Measurements from ENCODE around the gene C22orf39.

Gene C22orf39

DNA sequence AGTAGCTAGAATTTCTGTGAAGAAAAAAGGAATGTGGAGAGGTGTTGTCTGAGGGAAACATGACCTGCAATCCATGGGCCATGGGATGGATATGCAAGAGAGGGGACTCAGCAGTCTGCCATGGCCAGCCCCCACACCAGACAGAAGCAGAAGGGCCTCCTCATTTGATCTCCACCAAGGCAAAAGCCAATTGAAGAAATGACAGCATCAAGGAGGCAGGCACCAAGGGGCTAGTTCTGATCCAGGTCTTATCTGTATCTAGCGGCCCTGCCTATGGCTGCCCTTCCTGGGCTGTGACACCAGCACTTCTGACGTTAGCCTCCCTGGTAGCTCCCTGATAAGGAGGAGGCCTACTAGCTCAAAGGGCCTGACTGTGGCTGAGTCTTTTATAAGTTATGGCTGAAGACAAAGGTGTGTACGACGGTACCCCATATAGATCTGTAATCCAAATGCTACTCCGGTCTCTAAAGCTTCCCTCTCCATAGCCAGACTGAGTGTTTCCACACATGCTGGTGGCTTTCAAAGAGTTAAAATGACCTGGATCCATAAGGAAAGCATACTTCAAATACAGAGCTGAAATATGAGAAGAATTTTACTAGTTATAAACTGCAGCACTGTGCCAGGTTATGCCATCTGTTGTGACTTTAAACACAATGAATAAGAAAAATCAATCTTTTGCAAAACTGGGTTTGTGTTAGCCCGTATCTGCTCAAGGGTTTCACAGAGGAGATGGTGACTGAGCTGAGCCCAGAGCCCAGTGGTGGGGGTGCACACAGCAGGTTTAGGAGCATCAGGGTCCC is 50.4 kb downstream of the C22orf39 start:
- no peak for DNase-seq

DNA sequence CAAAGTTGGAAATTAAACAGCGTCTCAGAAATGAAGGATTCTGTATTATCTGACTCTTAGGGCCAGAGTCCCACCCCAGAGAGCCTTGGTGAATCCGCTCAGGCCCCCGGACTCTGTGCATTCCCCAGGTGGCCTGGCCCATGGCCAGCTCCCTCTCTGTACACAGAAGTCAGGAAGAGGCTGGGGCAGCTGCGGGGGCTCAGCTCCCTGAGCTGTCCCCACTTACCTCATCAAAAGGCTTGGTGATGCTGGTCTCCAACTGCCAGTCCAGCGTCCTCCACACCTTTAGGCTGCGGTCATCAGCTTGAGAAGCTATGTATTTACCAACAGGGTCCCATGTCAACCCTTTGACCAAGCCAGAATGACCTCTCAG is 51.0 kb downstream of the C22orf39 start:
- DNase-seq, result no peak

DNA sequence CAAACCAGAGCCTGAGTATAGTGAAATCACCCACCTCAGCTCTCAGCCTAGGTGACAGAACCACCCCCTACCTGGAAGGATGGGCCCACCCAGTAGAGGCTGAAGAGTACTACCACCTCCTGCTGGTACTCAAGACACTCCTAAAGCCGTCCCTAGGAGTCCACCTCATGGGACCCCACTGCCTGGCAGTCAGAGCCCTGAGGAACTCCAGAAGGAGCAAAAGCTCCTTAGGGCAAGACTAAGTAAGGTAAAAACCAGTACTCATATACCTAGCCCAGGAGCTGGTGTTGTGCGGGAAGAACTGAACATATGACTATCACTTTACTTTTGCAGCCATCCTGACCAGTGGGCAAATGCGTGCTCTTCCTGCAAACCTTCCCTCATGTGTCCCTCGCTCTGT is 52.2 kb downstream of the C22orf39 start:
- no peak for DNase-seq

- DNase-seq, result no peak
These were observed 53.0 kb downstream of the C22orf39 start for GRCh38 chr22:19394274-19395050.

DNA sequence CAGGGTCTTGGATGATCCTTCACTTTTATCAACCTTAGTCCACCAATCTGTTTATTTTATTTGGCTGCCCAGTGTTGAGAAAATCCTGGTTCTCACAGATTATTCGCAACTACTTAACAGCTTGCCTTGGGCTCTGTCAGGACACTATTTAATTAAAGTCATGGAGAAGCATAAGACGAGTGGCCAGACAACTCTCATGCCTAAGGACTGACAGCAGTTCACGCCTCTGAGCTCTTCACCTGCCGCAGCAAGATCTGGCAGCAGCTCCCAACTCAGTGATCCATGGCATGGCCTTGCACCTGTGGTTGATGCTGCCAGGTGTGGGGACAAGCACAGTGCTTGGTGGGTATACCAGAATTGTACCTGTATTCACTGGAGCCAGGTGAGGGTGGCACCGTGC is 53.8 kb downstream of the C22orf39 start:
- DNase-seq, result no peak

Measured in activated naive CD4-positive, alpha-beta T cell treated with Interleukin-2 at 50 U/mL for 16 hours (primary cell).